Right atrium auricular region (tissue), 2 donors: Measurements from ENCODE around the gene PITRM1. TPM values are rescaled to one million over a fixed set of nuclear protein-coding genes. Genes with fewer than 3 reads are reported as not detected.
"Not testable (repeated sequence)": the region's sequence is repeated elsewhere in the genome, so short reads cannot be mapped to it uniquely, and the experiment has no call there.

Source experiments
- DNase-seq: peaks from one replicate; pipeline ENCODE4 v3.0.0-alpha.2; 2019; ENCODE audit warnings: low spot score
- H3K27ac ChIP-seq, 2 donors: fragments of 200-600 bp; sonication (generic); 1 replicate in 1 of 2; 2 replicates in 1 of 2; pipeline ENCODE4 v1.5.1; 2016 to 2019
- H3K27me3 ChIP-seq, 2 donors: fragments of 200-600 bp; sonication (generic); one replicate each; pipeline versions ENCODE4 v1.5.1 to v1.6.0; 2017 to 2019
- H3K36me3 ChIP-seq: fragments of 200-600 bp; sonication (generic); one replicate; pipeline ENCODE4 v1.5.1; 2016
- H3K4me1 ChIP-seq, 2 donors: fragments of 200-600 bp; sonication (generic); one replicate each; pipeline versions ENCODE4 v1.5.1 to v1.6.0; 2017 to 2019
- H3K4me3 ChIP-seq, 2 donors: fragments of 200-600 bp; sonication (generic); 1 replicate in 1 of 2; 2 replicates in 1 of 2; pipeline ENCODE4 v1.5.1; 2017 to 2019; ENCODE audit warnings: mild to moderate bottlenecking in 1 of 2, moderate library complexity in 1 of 2
- H3K9me3 ChIP-seq, 2 donors: fragments of 200-600 bp; sonication (generic); one replicate each; pipeline ENCODE4 v1.5.1; 2019
- CTCF ChIP-seq, 2 donors: fragments of 200-600 bp; sonication (generic); IDR thresholded peaks; one replicate each; pipeline ENCODE4 v1.5.1; 2019; ENCODE audit warnings: antibody characterized with exemption in 2 of 2
- total RNA-seq, 2 donors: library from RNA; depleted of rRNA; stranded (reverse); fragments of >200 nt; gene quantifications; one replicate each; pipeline ENCODE4 v1.1.0, GENCODE V29; 2016

PITRM1 gene
- 10 to 100 TPM; 68.3 to 89.6 TPM for total RNA-seq

- Histone ChIP-seq H3K4me1 (peaks cover 0 to 15% of the 10 kb centered on the region in 2 donors), H3K4me3 (peak within 1 kb of the TSS; percentile 76 to 81), H3K27me3 (no peaks in the 10 kb centered on the region), H3K9me3 (no peaks in the 10 kb centered on the region), H3K36me3 (peaks cover 26% of the 10 kb centered on the region), H3K27ac (peak within 1 kb of the TSS; percentile 83 to 90)
- DNase-seq = peak; percentile 99
- TF ChIP-seq CTCF (IDR thresholded peaks at IDR 0.05) = no peak
Measured at GRCh38 chr10:3172446-3173170, at the start of gene PITRM1. PITRM1 (minus strand) TSS chr10:3172782; CDS start chr10:3172772, 10 bp downstream.

- Histone ChIP-seq H3K4me3 (no peak overlapping the region), H3K27me3 (no peaks in the 10 kb centered on the region), H3K27ac (no peak overlapping the region), H3K4me1 (no peaks in the 10 kb centered on the region), H3K9me3 (no peaks in the 10 kb centered on the region), H3K36me3 (no peaks in the 10 kb centered on the region)
- DNase-seq = no peak
- TF ChIP-seq CTCF (IDR thresholded peaks at IDR 0.05) = peak in 1 of 2 donors; percentile 11
Measured at GRCh38 chr10:3222068-3222467, 49.5 kb upstream of the PITRM1 start.

- not testable (repeated sequence) for H3K4me3 ChIP-seq, H3K36me3 ChIP-seq, DNase-seq, H3K27me3 ChIP-seq, H3K9me3 ChIP-seq, H3K4me1 ChIP-seq, H3K27ac ChIP-seq
Measured at GRCh38 chr10:3221601-3222000, 49.0 kb upstream of the PITRM1 start.

- no peaks in the 10 kb centered on the region for H3K4me1 ChIP-seq
- H3K27ac ChIP-seq = no peak overlapping the region
- no peaks in the 10 kb centered on the region for H3K27me3 ChIP-seq
- no peaks in the 10 kb centered on the region for H3K36me3 ChIP-seq
- no peaks in the 10 kb centered on the region for H3K9me3 ChIP-seq
- DNase-seq = no peak
- TF ChIP-seq CTCF (IDR thresholded peaks at IDR 0.05) = no peak
- H3K4me3 ChIP-seq = no peak overlapping the region
Measured at GRCh38 chr10:3220853-3221252, 48.3 kb upstream of the PITRM1 start.

- not testable (repeated sequence) for H3K9me3 ChIP-seq, H3K36me3 ChIP-seq, H3K4me1 ChIP-seq, DNase-seq, H3K27ac ChIP-seq, H3K4me3 ChIP-seq, H3K27me3 ChIP-seq
Measured at GRCh38 chr10:3219021-3219628, 46.5 kb upstream of the PITRM1 start.

GRCh38 chr10:3217853-3218252, 45.3 kb upstream of the PITRM1 start:
- no peak for DNase-seq
- TF ChIP-seq CTCF (IDR thresholded peaks at IDR 0.05) = no peak

More at GRCh38 chr10:3217853-3218252, 45.3 kb upstream of the PITRM1 start:
- Histone ChIP-seq H3K4me1 (no peaks in the 10 kb centered on the region), H3K36me3 (no peaks in the 10 kb centered on the region), H3K27me3 (no peaks in the 10 kb centered on the region), H3K27ac (no peak overlapping the region), H3K4me3 (no peak overlapping the region), H3K9me3 (no peaks in the 10 kb centered on the region)
